GM21717 (cell line): ENCODE results near the gene FABP3.
"Not testable (repeated sequence)": the region's sequence is repeated elsewhere in the genome, so short reads cannot be mapped to it uniquely, and the experiment has no call there.

Experiments used
- ATAC-seq: cut with Tn5 transposase; IDR thresholded peaks from one replicate; pipeline ENCODE4 v1.9.1; 2021; ENCODE audit warnings: mild to moderate bottlenecking, moderate library complexity; ENCODE audit not compliant: unreplicated experiment

FABP3 gene

DNA sequence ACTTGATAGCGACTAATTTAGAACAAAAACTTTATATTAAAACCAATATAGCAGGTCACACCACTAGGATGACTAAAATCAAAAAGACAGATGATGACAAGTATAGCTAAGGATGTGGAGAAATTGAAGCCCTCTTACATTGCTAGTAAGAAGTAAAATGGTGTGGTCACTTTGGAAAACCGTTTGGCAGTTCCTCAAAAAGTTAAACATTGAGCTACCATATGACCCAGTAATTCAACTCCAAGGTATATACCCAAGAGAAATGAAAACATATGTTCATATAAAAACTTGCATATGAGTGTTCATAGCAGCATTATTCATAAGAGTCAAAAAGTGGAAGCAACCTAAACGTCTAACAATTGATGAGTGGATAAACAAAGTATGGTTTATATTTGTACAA lies 27.1 kb upstream of the FABP3 start:
- no peak for ATAC-seq

DNA sequence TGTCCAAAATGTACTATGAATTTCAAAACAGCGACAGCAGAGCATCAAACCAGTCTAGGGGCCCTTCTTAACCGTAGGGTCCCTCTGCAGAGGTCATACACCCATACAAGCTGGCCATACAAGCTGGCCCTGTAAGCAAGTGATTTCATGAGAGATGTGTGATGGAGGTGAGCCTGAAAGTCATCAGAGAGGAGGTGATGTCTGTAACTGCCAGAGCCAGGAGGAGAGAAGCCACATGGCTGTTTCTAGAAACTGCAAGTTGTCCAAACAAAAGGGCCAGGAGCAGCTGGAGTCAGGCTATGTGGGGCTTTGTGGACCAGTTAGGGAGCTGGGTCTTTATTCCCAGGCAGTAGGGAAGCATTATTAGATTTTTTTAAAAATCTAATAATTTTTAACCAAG lies 25.4 kb upstream of the FABP3 start:
- no peak for ATAC-seq

DNA sequence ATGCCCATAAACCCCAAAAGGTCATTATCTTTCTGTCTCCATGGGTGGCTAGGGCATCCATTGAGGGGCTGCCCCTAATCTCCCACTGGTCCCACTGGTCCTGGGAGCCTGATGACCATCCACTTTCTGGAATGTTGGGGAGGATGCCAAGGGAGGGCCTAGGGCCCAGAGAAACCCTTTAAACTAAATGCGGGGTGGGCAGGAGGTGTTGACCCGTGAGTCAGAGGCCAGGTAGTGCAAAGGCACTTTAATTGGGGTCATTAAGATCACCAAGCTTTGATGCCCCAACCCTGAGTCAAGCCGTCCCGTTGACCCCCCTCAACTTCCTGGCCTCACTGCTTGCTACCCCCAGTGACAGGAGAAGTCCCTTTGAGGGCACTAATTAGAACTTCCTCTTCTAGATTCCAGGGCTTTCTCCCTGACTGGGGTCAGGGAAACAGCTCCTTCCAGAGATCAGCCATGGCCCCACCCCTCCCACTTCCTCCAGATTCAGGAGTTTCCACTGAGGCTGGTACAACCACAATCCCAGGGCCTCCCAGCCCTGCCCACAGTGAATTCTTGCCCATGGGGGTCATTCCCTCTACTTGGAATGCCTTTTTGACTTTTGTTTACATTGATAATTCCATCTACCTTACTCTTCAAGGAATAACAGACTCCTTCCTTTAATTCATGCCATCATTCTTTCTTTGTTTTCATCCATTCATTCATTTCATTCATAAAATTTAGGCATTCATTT lies 24.7 kb upstream of the FABP3 start:
- no peak for ATAC-seq

DNA sequence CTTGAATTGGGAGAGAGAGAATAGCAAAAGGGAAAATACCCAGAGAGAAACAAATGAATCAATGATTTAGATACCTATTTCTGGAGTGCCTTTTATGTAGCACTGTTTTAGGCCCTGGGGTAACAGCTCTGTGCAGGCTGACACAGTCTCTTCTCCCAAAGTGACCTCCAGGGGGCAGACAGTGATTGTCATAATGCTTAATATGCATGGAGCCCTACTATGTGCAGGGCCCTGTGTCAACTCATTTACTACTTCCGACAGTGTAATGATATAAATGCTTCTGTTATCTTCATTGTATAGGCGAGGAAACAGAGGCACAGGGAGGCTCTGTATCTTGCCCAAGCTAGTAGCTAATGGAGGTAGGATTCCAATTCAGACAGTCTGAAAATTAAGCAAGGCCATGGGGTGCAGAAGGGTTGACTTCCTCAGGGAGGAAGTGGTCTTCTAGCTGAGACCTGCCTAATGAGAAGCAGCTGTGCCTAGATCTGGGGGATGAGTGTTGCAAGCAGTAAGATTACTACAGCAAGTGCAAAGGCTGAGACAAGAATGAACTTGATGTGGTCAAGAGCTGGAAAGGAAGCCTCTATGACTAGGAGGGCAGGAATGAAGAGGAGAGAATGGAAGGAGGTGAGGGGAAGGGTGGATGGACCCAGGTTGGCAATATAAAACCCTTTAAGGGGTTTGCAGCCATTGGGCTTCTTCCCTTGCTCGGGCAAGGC lies 23.9 kb upstream of the FABP3 start:
- no peak for ATAC-seq

DNA sequence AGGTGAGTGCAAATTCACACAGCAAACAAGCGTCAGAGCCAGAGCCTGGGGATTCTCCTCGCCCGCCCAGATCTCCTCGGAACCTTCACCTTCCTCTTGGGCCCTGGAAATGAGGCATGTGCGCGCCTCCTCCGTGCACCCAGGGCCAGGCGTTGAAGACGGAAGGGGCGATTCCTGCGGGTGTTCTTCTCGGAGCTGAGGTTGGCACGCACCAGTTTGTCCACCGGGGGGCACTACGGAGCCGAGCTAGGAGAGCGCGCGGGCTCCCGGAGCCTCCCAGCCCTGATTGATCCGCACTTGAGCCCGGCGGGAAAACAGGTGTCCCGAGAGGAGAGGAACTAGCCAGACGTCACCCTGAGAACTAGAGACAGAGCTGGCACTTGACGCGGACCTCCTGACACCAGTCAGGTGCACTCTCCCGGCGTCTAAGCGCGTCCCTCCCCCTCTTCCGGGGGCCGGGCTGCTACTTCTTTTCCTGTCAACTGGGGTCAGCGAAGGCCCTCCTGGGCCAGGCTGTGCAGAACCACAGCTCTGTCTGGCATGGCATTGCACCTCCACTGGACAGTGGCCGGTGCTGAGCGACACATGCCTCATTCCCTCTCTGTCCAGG lies 21.8 kb upstream of the FABP3 start:
- ATAC-seq, result peak; percentile 64

DNA sequence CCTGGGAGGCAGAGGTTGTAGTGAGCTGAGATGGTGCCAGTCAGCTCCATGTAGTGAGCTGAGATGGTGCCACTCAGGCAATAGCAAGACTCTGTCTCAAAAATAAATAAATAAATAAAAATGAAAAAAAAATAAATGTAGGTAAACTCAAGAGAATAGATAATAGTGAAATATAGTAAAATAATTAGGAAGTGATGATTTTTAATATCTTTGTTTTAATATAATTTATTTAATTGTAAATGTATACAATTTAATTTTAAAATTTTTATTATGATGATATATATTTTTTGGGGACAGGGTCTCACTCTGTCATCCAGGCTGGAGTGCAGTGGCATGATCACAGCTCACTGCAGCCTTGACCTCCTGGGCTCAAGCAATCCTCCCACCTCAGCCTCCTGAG lies 20.6 kb upstream of the FABP3 start:
- ATAC-seq, result no peak

DNA sequence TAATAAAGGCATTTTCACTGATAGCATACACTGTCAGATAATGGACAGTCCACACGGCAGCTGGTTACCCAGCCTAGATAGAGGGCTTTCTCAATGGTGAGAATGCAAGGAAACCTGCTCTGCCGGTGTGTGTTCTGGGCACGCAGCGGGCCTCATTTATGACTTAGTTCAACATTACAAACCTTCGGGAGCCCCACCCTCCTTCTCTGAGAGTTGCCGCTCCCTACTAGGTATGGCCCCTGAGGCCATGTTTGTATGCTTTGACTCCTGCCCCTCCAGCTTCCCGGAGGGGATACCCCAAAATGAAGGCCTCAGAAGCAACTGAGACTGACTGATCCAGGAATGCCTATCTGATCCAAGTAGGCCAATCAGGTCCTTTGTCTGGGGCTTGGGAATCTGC lies 17.2 kb upstream of the FABP3 start:
- no peak for ATAC-seq

DNA sequence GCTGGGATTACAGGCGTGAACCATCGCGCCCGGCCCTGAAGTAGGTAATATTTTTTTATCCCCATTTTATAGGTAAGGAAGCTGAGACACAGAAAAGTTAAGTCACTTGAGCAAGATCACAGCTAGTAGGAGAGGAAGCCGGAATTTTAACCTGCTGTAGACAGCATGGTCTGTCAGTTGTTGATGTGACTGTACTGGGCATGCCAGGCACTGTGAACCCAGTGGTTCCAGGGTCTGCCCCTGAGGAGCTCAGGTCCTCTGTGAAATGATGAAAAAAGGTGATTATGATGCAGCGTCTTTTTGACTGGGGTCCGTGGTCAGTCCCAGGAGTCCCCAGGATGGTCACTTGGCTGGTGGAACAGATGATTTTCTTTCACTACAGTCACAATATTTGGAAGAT lies 16.7 kb upstream of the FABP3 start:
- no peak for ATAC-seq

DNA sequence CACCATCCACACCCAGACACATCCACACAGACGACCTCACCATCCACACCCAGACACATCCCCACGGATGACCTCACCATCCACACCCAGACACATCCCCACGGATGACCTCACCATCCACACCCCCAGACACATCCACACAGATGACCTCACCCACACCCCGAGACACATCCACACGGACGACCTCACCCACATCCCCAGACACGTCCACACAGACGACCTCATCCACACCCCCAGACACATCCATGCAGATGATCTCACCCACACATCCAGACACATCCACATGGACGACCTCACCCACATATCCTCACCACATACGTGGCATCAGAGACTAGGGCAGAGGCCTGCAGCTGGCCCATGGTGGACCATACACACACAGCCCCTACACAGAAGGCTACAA lies 14.7 kb upstream of the FABP3 start:
- ATAC-seq, result no peak

DNA sequence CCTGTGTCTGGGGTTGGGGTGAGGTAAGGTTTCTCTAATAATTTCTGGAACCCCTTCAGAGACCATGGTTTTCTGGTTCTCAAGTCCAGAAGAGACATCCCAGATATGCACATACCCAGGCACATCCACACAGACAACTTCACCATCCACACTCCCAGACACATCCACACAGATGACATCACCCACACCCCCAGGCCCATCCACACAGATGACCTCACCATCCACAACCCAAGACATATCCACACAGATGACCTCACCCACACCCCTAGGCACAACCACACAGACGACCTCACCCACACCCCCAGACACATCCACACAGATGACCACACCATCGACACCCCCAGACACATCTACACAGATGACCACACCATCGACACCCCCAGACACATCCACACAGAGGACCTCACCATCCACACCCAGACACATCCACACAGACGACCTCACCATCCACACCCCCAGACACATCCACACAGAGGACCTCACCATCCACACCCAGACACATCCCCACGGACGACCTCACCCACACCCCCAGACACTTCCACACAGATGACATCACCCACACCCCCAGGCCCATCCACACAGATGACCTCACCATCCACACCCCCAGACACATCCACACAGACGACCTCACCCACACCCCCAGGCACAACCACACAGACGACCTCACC lies 13.8 kb upstream of the FABP3 start:
- not testable (repeated sequence) for ATAC-seq

DNA sequence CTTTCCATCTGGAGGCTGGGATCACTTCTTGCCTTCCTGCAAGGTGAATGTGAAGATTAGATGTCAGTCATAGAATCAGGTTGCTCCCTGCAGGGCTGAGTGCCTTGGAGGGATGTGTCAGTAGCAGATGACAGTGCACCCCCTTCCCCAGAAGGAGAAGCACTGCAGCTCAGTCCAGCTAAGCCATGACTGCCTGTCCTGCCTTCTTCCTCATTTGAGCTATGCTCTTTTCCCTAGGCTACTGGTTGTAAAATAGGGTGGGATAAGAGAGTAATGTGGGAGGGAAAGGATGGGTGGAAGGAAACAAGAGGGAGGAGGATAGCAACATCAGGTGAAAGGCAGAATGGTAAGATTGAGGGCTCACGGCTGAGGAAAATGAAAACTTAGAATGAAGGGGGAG lies 11.1 kb upstream of the FABP3 start:
- ATAC-seq, result no peak

DNA sequence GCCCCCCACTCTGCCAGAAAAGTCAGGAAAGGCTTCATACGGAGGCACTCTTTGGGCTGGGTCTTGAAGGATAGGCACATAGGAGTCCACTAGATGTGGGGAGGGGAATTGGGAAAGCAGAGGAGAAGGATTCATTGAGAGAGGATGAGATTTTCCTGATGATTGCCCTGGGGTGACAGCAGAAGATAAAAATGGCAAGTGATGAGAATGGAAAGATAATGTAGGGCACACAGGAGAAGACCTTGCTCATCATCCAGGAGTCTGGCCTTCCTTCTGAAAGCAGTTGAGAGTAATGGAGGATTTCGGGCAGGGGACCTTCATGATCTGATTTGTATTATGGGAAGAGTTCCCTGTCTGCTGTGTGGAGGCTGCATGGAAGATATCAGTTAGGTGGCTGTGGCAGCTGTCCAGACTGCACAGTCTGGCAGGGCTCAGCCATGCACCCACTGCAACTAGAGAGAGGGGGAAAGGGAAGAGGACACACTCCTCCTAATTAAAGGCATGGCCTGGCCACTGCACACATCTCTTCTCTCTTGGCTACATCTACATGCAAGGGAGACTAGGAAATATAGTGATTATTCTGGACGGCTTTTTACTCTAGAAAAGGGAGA lies 9.6 kb upstream of the FABP3 start:
- ATAC-seq, result no peak

DNA sequence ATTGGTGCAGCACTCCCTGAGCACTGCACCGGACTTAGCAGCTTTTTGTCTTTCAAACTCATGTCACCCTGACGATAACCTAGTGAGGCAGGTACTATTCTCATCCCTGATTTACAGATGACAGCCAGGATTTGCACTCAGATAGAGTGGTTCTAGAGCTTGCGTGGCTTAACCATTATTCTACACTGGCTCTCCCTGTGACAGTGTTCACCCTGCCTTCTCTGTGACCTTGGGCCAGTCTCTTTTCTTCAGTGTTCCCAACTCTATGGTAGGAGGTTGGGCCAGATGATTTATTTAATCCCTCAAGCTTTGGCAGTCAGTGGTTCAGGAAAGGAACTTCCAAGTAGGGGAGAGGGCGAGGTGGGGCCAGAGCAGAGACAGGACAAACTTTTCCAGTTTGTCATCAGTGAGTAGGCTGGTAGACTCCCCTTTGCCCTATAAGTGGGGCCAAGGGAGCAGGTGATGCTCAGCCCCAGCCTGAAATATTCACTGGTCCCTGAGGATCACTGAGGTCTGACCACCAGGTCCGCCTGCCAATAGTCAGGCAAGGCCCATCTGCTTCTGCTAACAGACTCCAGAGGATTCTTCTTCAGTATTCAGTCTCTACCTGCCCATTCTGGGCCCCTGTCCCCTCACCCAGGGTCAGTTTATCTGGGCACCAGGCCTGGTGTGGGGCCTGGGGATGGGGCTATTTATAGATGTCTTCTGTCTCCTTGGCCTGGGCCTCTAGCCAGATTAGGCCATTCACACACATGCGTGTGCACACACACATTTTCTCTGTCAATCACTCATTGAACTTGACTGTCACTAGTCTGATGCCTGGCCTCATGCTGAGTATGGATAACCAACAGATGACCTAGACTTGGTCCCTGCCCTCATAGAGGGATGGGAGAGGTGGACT lies 8.8 kb upstream of the FABP3 start:
- ATAC-seq, result no peak

DNA sequence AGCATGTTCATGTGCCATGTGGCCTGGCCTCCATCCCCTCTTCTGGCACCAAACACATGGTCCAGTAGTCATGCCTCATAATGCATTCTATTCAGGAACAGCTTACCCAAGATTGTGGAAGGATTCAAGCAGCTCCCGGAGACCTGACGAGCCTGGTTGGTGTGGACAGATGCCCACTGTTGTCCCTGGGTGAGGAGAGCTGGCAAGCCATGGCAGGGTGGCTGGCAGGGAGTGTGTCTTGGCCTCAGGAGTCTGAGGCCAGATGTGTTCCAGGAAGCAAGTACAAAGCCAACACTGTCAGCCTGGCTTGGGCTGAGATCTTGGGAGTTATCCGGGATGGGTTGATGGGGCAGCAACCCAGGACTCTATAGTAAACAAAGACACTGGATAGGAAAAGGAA lies 7.3 kb upstream of the FABP3 start:
- ATAC-seq, result no peak

DNA sequence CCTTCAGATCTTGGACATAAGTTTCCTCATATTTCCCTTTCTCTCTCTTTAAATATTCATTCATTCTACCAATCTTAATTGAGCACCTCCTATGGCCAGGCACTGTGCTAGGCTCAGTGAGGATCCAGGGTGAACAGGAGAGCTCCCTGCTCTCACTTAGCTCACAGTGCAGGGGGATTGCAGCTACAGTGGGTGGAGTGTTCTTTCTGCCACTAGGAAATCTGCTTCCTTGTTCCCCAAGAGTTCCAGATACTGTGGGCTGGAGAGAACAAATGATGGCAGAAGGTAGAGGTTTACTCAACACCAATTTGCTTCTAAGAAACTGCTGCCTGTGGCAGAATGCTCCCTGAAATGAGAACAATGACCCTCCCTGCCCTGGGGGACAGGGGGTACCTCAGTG lies 5.1 kb upstream of the FABP3 start:
- ATAC-seq, result no peak

DNA sequence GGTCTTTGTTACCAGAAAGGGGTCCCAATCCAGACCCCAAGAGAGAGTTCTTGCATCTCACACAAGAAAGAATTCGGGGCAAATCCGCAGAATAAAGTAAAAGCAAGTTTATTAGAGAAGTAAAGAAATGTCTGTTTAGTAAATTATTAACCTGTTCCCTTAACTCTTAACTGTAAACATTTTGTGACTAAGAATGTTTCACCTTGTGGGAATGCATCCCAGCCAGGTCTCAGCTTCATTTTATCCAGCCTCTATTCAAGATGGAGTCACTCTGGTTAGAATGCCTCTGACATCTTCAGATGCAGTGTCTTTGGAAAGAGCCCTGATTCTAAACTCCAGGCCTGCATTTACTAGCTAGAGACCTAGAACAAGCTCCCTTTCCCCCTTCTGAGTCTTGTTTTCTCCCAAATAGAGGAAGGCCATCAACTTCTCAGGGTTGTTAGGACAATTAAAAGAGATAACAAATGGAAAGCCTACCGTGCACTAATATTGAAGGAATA lies 4.5 kb upstream of the FABP3 start:
- ATAC-seq, result no peak

DNA sequence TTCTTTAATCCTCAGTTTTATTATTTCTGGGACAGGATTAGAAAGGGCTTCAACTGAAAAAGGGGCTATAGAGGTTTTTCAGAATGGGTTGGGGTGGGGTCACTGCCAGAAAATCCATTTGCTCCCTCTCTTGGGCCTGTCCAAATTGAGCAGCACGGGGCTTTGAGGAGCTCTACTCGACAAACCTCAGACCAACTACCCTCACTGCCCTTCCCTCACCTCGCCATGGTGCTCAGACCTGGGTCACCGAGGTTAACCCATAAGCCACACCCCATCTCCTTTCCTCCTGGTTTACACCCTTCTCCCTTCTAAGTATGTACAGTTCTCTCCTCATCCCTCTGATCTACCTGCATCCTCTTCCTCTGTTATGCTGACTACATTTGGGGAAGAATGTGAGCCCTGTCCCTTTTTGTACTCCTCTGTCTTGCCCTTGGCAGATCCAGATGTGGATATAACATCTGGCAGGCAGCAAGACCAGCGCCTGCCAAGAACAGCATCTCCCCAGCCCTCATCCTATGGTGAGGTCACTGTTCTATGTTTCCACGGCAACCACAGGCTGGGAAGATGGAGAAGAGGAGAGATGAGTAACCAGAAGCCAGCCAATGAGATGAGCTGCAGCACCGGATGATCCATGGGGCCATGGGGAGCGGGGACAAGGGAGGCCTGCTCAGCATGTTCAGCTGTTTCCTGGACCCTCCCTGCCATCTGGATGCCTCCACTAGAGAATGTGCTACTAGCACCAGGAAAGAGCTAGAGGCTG lies 3.7 kb upstream of the FABP3 start:
- ATAC-seq, result no peak

DNA sequence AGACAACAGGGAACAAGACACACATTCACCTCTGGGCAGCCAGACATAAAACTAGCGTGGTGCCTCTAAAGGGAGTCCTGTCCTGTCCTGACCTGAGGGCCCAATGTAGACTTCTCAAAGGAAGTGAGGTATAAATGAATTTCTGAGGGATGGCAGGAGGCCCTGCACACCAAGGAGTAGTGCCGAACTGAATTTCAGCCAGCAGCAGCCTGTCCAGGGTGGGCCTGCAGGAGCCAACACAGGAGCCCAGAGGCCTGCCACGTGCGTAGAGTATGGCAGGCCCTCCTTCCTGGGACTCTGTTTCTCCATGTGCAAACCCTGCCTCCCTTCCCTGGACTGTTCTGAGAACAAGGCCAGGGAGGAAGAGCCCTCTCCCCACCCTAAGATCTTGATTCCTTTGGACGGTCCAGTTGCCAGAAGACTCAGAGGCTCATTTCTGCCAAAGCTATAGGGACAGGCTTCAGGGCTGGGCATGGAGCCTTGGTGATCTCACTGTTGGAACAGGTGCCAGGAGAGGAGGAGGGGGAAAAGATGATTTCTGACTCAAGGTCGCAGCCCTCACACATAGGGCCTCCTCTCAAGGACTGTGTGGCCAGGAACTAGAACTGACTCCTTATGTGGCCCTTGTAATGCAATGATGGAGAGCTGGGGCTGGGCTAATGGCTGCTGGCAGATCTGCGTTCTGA lies 1.8 kb upstream of the FABP3 start:
- ATAC-seq, result no peak
